ENCODE data around the gene HNRNPUL1.

DNA sequence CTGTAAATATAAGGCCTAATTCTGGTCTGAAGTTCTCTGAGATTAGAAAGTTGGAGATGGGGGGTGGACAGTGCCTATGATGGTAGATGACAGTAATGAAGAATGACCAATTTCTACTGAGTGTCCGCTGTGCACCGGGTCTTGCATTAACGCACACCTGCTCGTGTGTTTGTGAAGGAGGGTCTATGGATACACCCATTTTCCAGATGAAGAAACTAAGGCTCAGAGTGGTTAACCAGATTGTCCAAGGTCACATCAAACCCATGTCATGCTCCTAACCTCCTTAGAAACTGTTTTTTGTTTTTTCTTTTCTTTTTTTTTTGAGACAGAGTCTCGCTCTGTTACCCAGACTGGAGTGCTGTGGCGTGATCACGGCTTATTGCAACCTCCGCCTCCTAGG, 31.5 kb upstream of the HNRNPUL1 start:
- TF ChIP-seq, protein P1, sequence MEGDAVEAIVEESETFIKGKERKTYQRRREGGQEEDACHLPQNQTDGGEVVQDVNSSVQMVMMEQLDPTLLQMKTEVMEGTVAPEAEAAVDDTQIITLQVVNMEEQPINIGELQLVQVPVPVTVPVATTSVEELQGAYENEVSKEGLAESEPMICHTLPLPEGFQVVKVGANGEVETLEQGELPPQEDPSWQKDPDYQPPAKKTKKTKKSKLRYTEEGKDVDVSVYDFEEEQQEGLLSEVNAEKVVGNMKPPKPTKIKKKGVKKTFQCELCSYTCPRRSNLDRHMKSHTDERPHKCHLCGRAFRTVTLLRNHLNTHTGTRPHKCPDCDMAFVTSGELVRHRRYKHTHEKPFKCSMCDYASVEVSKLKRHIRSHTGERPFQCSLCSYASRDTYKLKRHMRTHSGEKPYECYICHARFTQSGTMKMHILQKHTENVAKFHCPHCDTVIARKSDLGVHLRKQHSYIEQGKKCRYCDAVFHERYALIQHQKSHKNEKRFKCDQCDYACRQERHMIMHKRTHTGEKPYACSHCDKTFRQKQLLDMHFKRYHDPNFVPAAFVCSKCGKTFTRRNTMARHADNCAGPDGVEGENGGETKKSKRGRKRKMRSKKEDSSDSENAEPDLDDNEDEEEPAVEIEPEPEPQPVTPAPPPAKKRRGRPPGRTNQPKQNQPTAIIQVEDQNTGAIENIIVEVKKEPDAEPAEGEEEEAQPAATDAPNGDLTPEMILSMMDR (conservative IDR thresholded peaks at IDR 0.05 in 1 of 2, IDR thresholded peaks at IDR 0.05 in 1 of 2; ENCODE audit: extremely low read depth in 1 of 2, insufficient read depth in 1 of 2, low read depth in 1 of 2, low read length in 2 of 2): no peak
- TF ChIP-seq EZH2 (IDR thresholded peaks at IDR 0.05; ENCODE audit: borderline replicate concordance, low read length): no peak
